ENCODE data around the gene SF3B1.
A peak's percentile ranks its signal among the peaks of the same experiment; 100 is the strongest.
"Not testable (repeated sequence)": the region's sequence is repeated elsewhere in the genome, so short reads cannot be mapped to it uniquely, and the experiment has no call there.

SF3B1 gene, protein sequence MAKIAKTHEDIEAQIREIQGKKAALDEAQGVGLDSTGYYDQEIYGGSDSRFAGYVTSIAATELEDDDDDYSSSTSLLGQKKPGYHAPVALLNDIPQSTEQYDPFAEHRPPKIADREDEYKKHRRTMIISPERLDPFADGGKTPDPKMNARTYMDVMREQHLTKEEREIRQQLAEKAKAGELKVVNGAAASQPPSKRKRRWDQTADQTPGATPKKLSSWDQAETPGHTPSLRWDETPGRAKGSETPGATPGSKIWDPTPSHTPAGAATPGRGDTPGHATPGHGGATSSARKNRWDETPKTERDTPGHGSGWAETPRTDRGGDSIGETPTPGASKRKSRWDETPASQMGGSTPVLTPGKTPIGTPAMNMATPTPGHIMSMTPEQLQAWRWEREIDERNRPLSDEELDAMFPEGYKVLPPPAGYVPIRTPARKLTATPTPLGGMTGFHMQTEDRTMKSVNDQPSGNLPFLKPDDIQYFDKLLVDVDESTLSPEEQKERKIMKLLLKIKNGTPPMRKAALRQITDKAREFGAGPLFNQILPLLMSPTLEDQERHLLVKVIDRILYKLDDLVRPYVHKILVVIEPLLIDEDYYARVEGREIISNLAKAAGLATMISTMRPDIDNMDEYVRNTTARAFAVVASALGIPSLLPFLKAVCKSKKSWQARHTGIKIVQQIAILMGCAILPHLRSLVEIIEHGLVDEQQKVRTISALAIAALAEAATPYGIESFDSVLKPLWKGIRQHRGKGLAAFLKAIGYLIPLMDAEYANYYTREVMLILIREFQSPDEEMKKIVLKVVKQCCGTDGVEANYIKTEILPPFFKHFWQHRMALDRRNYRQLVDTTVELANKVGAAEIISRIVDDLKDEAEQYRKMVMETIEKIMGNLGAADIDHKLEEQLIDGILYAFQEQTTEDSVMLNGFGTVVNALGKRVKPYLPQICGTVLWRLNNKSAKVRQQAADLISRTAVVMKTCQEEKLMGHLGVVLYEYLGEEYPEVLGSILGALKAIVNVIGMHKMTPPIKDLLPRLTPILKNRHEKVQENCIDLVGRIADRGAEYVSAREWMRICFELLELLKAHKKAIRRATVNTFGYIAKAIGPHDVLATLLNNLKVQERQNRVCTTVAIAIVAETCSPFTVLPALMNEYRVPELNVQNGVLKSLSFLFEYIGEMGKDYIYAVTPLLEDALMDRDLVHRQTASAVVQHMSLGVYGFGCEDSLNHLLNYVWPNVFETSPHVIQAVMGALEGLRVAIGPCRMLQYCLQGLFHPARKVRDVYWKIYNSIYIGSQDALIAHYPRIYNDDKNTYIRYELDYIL

DNA sequence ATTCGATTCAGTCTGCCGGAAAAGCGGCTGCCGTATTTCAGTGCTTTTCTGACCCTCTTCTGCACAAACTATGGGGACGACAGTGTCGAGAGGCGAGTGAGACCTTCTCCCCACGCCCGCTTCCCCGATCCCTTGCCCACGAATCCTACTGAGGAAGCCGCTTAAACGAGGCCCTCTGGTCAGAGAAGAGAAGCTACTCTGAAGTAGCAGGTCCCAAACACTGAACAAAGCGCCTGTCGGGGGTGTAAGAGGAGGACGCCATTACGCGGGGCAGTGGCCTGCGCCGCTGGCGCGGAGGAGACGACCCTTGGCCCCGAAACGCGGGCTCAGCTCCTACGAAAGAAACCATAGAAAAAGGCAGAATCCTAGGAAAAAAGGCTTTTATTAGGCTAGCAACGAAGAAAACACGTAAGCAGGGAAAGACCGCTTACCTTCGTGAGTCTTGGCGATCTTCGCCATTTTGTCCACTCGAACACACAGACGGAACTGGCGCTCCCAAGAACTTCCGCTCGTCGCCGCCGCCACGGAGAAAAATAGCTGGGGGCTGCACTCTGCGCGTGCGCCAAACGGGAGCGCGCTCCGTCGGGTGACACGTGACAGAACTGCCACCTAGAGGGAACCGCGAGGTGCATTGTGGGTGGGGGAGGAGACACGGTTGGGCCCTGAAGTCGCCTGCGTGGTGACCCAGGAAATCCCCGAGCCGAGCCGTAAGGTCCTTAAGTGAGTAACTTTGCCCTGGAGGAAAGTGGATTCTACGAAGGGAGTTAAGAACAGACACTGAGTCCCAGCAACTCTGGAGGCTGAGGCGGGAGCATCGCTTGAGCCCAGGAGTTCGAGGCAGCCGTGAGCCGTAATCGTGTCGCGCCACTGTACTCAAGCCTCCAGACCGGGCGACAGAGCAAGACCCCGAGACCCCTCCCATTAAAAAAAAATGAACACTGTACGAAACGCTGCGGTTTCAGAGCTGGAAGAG, at the start of gene SF3B1:
TSS of gene SF3B1 (minus strand) at position 488 of the 973 bp plus-strand sequence. CDS start at position 459, 29 bp downstream.
- ATAC-seq (ENCODE audit: low read depth) (peak; percentile 84), DNase-seq (ENCODE audit: low spot score) (peak; percentile 95)
- no peaks in the 10 kb centered on the region for H3K27me3 ChIP-seq (ENCODE audit: insufficient read depth, poor library complexity, severe bottlenecking)
- H3K36me3 ChIP-seq (ENCODE audit: low read depth), result peaks cover 10% of the 10 kb centered on the region
- peak within 1 kb of the TSS; percentile 63 for H3K27ac ChIP-seq (ENCODE audit: poor library complexity, severe bottlenecking)
- peaks cover 7% of the 10 kb centered on the region for H3K4me1 ChIP-seq (ENCODE audit: insufficient read depth, poor library complexity, severe bottlenecking)
- TF ChIP-seq, protein P1, sequence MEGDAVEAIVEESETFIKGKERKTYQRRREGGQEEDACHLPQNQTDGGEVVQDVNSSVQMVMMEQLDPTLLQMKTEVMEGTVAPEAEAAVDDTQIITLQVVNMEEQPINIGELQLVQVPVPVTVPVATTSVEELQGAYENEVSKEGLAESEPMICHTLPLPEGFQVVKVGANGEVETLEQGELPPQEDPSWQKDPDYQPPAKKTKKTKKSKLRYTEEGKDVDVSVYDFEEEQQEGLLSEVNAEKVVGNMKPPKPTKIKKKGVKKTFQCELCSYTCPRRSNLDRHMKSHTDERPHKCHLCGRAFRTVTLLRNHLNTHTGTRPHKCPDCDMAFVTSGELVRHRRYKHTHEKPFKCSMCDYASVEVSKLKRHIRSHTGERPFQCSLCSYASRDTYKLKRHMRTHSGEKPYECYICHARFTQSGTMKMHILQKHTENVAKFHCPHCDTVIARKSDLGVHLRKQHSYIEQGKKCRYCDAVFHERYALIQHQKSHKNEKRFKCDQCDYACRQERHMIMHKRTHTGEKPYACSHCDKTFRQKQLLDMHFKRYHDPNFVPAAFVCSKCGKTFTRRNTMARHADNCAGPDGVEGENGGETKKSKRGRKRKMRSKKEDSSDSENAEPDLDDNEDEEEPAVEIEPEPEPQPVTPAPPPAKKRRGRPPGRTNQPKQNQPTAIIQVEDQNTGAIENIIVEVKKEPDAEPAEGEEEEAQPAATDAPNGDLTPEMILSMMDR (IDR thresholded peaks at IDR 0.05; ENCODE audit: poor library complexity, severe bottlenecking), result no peak
- H3K4me3 ChIP-seq (ENCODE audit: severe bottlenecking), result peak within 1 kb of the TSS; percentile 76
- H3K9me3 ChIP-seq (ENCODE audit: severe bottlenecking), result no peaks in the 10 kb centered on the region

DNA sequence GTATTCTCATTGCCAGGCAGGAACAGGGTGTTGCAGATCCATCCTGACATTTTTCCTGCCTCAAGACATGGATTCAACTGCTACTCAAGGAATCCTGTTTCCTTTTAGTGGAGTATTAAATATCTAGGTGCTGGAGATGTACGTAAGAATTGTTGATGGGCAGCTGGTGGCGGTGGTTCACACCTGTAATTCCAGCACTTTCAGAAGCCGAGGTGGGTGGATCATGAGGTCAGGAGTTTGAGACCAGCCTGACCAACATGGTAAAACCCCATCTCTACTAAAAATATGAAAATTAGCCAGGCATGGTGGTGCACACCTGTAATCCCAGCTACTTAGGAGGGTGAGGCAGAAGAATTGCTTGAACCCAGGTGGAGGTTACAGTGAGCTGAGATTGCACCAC, 49.4 kb upstream of the SF3B1 start:
- DNase-seq (ENCODE audit: low spot score); H3K4me1 ChIP-seq (ENCODE audit: insufficient read depth, poor library complexity, severe bottlenecking); H3K27me3 ChIP-seq (ENCODE audit: insufficient read depth, poor library complexity, severe bottlenecking); H3K27ac ChIP-seq (ENCODE audit: poor library complexity, severe bottlenecking); ATAC-seq (ENCODE audit: low read depth); H3K4me3 ChIP-seq (ENCODE audit: severe bottlenecking): not testable (repeated sequence)
- H3K36me3 ChIP-seq (ENCODE audit: low read depth), result peaks cover 54% of the 10 kb centered on the region
- H3K9me3 ChIP-seq (ENCODE audit: severe bottlenecking), result peaks cover 11% of the 10 kb centered on the region

DNA sequence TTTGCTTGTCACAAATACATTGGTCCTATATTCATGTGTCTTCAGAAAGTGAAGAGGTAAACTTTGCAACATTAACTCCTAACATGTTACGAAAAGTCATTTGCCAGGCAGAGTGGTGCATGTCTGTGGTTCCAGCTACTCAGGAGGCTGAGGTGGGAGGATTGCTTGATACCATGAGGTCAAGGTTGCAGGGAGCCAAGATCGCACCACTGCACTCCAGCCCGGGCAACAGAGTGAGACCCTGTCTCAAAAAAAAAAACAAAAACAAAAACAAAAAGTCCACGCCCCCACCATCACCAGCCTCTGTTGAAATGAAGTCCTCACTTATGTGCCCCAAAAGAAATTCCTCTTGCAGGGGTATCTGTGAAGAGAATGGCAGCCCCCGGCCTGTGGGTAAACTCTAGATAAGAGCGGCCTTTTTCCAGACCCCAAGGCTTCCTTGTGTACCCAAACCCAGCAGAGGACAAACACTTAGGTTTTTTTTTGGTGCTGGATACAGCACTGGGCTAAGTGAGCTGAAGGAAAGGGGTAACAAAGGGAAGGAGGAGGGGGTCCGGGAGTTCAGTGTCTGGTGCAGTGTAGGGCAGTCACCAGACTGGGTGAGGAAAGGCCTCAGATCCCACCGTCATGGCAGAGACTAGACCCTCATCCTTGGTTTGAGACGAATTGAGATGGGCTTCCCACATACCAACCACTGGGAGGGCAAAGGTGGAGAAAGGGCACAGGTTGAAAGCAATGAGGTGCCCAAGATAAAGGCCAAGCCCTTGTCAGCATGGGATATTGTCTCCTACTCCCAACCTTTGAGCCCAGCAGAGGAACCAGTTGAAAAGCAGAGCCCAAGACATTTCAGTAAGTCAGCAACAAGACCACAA, 45.6 kb upstream of the SF3B1 start:
- Histone ChIP-seq H3K27ac (ENCODE audit: poor library complexity, severe bottlenecking) (no peak overlapping the region), H3K36me3 (ENCODE audit: low read depth) (peaks cover 45% of the 10 kb centered on the region)

DNA sequence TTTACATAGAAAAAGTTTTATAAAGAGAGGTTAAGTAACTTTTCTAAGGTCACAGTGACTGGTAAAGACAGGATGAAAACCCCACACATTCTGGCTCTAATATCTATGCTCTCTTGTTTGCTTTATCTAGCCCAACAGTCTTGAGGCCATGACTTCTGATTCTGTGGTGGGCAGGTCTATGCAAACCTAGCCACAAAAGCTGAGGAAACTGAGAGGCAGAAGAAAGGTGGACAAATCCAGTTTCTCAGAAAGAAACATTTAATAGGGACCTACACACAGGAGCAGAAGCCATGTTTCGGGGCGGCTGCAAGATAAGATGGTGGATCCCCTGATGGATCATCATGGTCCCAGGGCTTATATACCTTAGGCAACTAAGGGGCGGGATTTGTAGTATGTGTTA, 43.0 kb upstream of the SF3B1 start:
- Histone ChIP-seq H3K36me3 (ENCODE audit: low read depth) (peaks cover 55% of the 10 kb centered on the region), H3K9me3 (ENCODE audit: severe bottlenecking) (peaks cover 1% of the 10 kb centered on the region), H3K4me1 (ENCODE audit: insufficient read depth, poor library complexity, severe bottlenecking) (no peaks in the 10 kb centered on the region), H3K4me3 (ENCODE audit: severe bottlenecking) (no peak overlapping the region), H3K27me3 (ENCODE audit: insufficient read depth, poor library complexity, severe bottlenecking) (no peaks in the 10 kb centered on the region), H3K27ac (ENCODE audit: poor library complexity, severe bottlenecking) (no peak overlapping the region)
- ATAC-seq (ENCODE audit: low read depth) (no peak), DNase-seq (ENCODE audit: low spot score) (no peak)
- TF ChIP-seq, protein P1 (IDR thresholded peaks at IDR 0.05; ENCODE audit: poor library complexity, severe bottlenecking), result no peak

More for the DNA sequence above, 45.6 kb upstream of the SF3B1 start:
- Histone ChIP-seq H3K4me1 (ENCODE audit: insufficient read depth, poor library complexity, severe bottlenecking) (no peaks in the 10 kb centered on the region), H3K9me3 (ENCODE audit: severe bottlenecking) (peaks cover 11% of the 10 kb centered on the region), H3K27me3 (ENCODE audit: insufficient read depth, poor library complexity, severe bottlenecking) (no peaks in the 10 kb centered on the region), H3K4me3 (ENCODE audit: severe bottlenecking) (no peak overlapping the region)
- no peak for ATAC-seq (ENCODE audit: low read depth)
- TF ChIP-seq, protein P1 (IDR thresholded peaks at IDR 0.05; ENCODE audit: poor library complexity, severe bottlenecking), result no peak
- no peak for DNase-seq (ENCODE audit: low spot score)

All from RWPE2 (cell line).